Upper lobe of left lung (tissue), 4 donors: Measurements from ENCODE around the gene SMOC2.

Experiments
- CTCF ChIP-seq, 6 experiments: fragments of 450-650 bp in 4 of 6; fragments of 200-600 bp in 2 of 6; sonication (generic) in 2 of 6; IDR thresholded peaks; one replicate each; pipeline ENCODE4 v1.5.1; 2016 to 2019; ENCODE audit warnings: antibody characterized with exemption in 6 of 6
- EP300 ChIP-seq, 4 donors: sonication (generic); formaldehyde crosslinking; IDR thresholded peaks; one replicate each; pipeline ENCODE4 v1.5.1; 2017; ENCODE audit warnings: antibody characterized with exemption in 4 of 4, control low read depth in 2 of 4
- POLR2A ChIP-seq, 4 donors: fragments of 450-650 bp; IDR thresholded peaks; one replicate each; pipeline ENCODE4 v1.5.1; 2016 to 2017; ENCODE audit warnings: antibody characterized with exemption in 4 of 4, mild to moderate bottlenecking in 2 of 4
- POLR2AphosphoS5 ChIP-seq, 2 donors: sonication (generic); formaldehyde crosslinking; IDR thresholded peaks; one replicate each; pipeline ENCODE4 v1.5.1; 2017; ENCODE audit warnings: antibody characterized with exemption in 2 of 2

GRCh38 chr6:168516944-168517741, 76.2 kb downstream of the SMOC2 start:
- TF ChIP-seq CTCF (IDR thresholded peaks at IDR 0.05) (no peak), POLR2A (IDR thresholded peaks at IDR 0.05) (no peak), POLR2AphosphoS5 (IDR thresholded peaks at IDR 0.05) (no peak), EP300 (IDR thresholded peaks at IDR 0.05) (no peak)
